A549 (cell line): Measurements from ENCODE around the gene MLYCD. TPM values are rescaled to one million over a fixed set of nuclear protein-coding genes. Genes with fewer than 3 reads are reported as not detected.
A peak's percentile ranks its signal among the peaks of the same experiment; 100 is the strongest.

ENCODE experiments used
- ATAC-seq, 2 experiments: fragments of 200-7000 bp in 1 of 2; fragments of >200 bp in 1 of 2; cut with Nextera tagmentation in 1 of 2; cut with Tn5 transposase in 1 of 2; 3 replicates each; pipeline versions ENCODE4 v1.8.0 to v1.9.1; 2018 to 2020; ENCODE audit warnings: mild to moderate bottlenecking in 1 of 2, moderate library complexity in 1 of 2
- CTCF ChIA-PET: fragments of 300-600 bp; sonication (Branson Sonifier 250); formaldehyde crosslinking; extraction: SDS; loops from one replicate; lab custom pipeline; 2021; ENCODE audit warnings: antibody characterized with exemption, inconsistent platforms; lab: Yijun Ruan, JAX
- POLR2A ChIA-PET: fragments of 350-600 bp; formaldehyde crosslinking; extraction: SDS; loops from one replicate; lab custom pipeline; 2021; ENCODE audit warnings: antibody characterized with exemption, inconsistent platforms; lab: Yijun Ruan, JAX
- DNase-seq, 2 experiments: peaks; one replicate each; pipeline versions ENCODE4 v3.0.0 to v3.0.0-alpha.2; 2011 to 2016; ENCODE audit warnings: low read depth in 1 of 2, low spot score in 1 of 2
- FAIRE-seq: peaks from 2 replicates; lab custom pipeline; 2011; peaks lifted over from hg19 to GRCh38; lab: Jason Lieb, UNC
- H3K27ac ChIP-seq, 2 experiments: fragments of >200 bp; sonication (Bioruptor Twin); formaldehyde crosslinking; 3 replicates each; pipeline ENCODE4 v1.5.1; 2016 to 2017
- H3K4me1 ChIP-seq: fragments of >200 bp; sonication (Bioruptor Twin); formaldehyde crosslinking; 3 replicates; pipeline ENCODE4 v1.6.1; 2016
- H3K4me2 ChIP-seq: fragments of >200 bp; sonication (Bioruptor Twin); formaldehyde crosslinking; 3 replicates; pipeline ENCODE4 v1.6.1; 2016
- H3K4me3 ChIP-seq: fragments of >200 bp; sonication (Bioruptor Twin); formaldehyde crosslinking; 3 replicates; pipeline ENCODE4 v1.5.1; 2016
- H3K9me3 ChIP-seq: fragments of >200 bp; sonication (Bioruptor Twin); formaldehyde crosslinking; 3 replicates; pipeline ENCODE4 v1.6.1; 2016
- CBX2 ChIP-seq: fragments of 200-600 bp; sonication (generic); IDR thresholded peaks from 2 replicates; pipeline ENCODE4 v1.6.1; 2016; ENCODE audit warnings: low read depth, mild to moderate bottlenecking, borderline replicate concordance
- CEBPB ChIP-seq, 2 experiments: fragments of >200 bp in 1 of 2; sonication (Bioruptor Twin) in 1 of 2; formaldehyde crosslinking in 1 of 2; IDR thresholded peaks; 2 replicates each; pipeline ENCODE4 v1.6.1; 2012 to 2016
- CHD4 ChIP-seq: fragments of 200-600 bp; sonication (generic); IDR thresholded peaks from 2 replicates; pipeline ENCODE4 v1.6.1; 2016; ENCODE audit warnings: antibody characterized with exemption, mild to moderate bottlenecking, borderline replicate concordance
- ESRRA ChIP-seq: fragments of 150-350 bp; IDR thresholded peaks from 2 replicates; pipeline ENCODE4 v1.6.1; 2014; ENCODE audit warnings: mild to moderate bottlenecking, low read length, borderline replicate concordance
- HDAC2 ChIP-seq: fragments of 200-600 bp; sonication (generic); IDR thresholded peaks from 2 replicates; pipeline ENCODE4 v1.6.1; 2016
- HOXB5 ChIP-seq: fragments of 250-450 bp; sonication (Bioruptor Pico); IDR thresholded peaks from 2 replicates; pipeline ENCODE4 v1.5.0; 2020; ENCODE audit warnings: mild to moderate bottlenecking, moderate library complexity
- RFX5 ChIP-seq: fragments of 450-650 bp; IDR thresholded peaks from 2 replicates; pipeline ENCODE4 v1.7.1; 2014; ENCODE audit warnings: antibody characterized with exemption, mild to moderate bottlenecking, moderate library complexity
- SREBF2 ChIP-seq: fragments of 450-650 bp; IDR thresholded peaks from 2 replicates; pipeline ENCODE4 v1.6.1; 2014; ENCODE audit warnings: mild to moderate bottlenecking, moderate library complexity
- WGBS: methylation state at CpG from one replicate; pipeline ENCODE4 v1.1.6; 2017; ENCODE audit errors: missing lambda C conversion rate; 5-methylcytosine and 5-hydroxymethylcytosine counted together
- polyA plus RNA-seq, 4 experiments: library from polyadenylated mRNA; depleted of rRNA in 3 of 4; stranded (reverse); fragments of >200 nt; fragmentation: RNase III in 1 of 4; extraction: RNeasy Plus Mini Kit Qiagen cat#74134 plus additional on column Dnase treatment in 1 of 4; gene quantifications; 2 replicates in 3 of 4; 3 replicates in 1 of 4; pipeline ENCODE4 v1.2.3, GENCODE V29; 2011 to 2017
- TF ChIP-seq, protein P1 (sequence below): fragments of >200 bp; sonication (Bioruptor Twin); formaldehyde crosslinking; IDR thresholded peaks from 2 replicates; pipeline ENCODE4 v1.6.1; 2016
- TF ChIP-seq, protein P2 (sequence below): fragments of >200 bp; sonication (Bioruptor Twin); formaldehyde crosslinking; IDR thresholded peaks from 3 replicates; pipeline ENCODE4 v1.5.1; 2016
- TF ChIP-seq, protein P3 (sequence below): fragments of 150-350 bp; IDR thresholded peaks from 2 replicates; pipeline ENCODE4 v1.6.1; 2014; ENCODE audit warnings: low read depth, mild to moderate bottlenecking, low read length
- TF ChIP-seq, protein P4 (sequence below): fragments of 200-600 bp; sonication (generic); IDR thresholded peaks from 2 replicates; pipeline ENCODE4 v1.6.1; 2016; ENCODE audit warnings: antibody characterized with exemption, mild to moderate bottlenecking, moderate library complexity

MLYCD gene
- polyA plus RNA-seq, 2 of the 4 experiments (the other 2 are of a cell fraction), result 1.3 to 1.7 TPM

DNA sequence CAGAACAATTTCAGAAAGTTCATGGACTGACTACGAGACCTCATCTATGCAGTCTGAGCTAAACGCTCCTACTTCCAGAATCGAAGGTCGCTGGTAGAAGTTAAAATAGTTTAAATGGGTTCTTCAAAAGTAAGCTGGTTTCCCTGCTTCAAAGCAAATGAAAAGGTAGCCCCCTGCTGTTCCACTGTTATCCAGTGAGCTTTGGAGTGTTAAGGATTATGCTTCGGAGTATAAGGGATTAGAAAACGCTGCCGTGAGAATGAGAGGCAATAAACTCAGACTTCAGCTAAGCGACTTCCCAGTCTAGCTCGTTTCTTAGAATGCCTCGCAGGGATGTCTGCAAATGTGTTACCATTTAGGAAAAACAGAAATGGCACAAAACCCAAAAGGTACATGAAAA lies 12.4 kb downstream of the MLYCD start:
- no peak overlapping the region for H3K27ac ChIP-seq
- FAIRE-seq (no peak), ATAC-seq (no peak), DNase-seq (no peak)
- H3K9me3 ChIP-seq, result no peaks in the 10 kb centered on the region
- CTCF ChIA-PET, result interaction anchor here (0.7 to 4.2 kb wide), 7 partner anchors 10 to 711 kb away, joined by 3 to 28 read pairs (median 4); no protein-coding TSS in a partner anchor
- H3K4me3 ChIP-seq, result no peak overlapping the region
- TF ChIP-seq, protein P1, sequence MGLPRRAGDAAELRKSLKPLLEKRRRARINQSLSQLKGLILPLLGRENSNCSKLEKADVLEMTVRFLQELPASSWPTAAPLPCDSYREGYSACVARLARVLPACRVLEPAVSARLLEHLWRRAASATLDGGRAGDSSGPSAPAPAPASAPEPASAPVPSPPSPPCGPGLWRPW, result no peak
- TF ChIP-seq CEBPB (IDR thresholded peaks at IDR 0.05), result no peak
- TF ChIP-seq ESRRA, result no peak
- TF ChIP-seq, protein P2, sequence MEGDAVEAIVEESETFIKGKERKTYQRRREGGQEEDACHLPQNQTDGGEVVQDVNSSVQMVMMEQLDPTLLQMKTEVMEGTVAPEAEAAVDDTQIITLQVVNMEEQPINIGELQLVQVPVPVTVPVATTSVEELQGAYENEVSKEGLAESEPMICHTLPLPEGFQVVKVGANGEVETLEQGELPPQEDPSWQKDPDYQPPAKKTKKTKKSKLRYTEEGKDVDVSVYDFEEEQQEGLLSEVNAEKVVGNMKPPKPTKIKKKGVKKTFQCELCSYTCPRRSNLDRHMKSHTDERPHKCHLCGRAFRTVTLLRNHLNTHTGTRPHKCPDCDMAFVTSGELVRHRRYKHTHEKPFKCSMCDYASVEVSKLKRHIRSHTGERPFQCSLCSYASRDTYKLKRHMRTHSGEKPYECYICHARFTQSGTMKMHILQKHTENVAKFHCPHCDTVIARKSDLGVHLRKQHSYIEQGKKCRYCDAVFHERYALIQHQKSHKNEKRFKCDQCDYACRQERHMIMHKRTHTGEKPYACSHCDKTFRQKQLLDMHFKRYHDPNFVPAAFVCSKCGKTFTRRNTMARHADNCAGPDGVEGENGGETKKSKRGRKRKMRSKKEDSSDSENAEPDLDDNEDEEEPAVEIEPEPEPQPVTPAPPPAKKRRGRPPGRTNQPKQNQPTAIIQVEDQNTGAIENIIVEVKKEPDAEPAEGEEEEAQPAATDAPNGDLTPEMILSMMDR, result no peak
- no peak overlapping the region for H3K4me2 ChIP-seq
- no peaks in the 10 kb centered on the region for H3K4me1 ChIP-seq
- 92% methylated on average over 10 of the region's 10 CpGs for WGBS
- POLR2A ChIA-PET, result no interaction called here

DNA sequence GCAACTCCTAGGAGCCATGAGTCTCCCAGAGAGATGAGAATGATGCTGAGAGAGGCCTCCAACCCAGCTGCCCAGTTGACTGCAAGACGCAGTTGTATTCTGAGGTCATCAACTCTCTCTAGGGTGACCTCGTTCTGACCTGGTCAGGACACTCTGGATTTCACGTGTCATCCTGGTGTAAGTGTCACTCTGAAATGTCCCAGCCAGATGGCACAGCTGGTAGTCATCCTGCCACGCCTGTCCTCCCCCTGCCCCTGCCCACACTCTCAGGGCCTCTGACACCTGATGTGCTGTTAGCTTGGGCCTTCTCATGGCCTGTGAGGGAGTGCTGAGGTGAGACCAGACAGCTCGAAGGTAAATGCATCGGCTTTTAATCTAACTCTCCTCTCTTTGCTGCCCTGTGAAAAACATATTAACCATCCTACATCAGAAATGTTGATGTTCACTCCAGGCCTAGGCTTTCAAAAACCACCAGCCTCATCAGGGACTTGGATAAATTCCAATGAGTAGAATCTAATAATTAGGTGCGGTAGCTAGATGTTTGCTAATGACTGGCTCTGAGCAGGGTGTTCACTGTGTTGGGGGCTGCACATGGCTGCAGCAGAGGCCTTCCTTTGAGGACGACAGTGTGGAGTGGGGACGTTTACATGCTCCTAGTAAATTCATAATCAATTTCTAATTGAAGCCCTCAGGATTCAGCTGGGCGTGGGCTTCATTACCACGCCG lies 13.8 kb downstream of the MLYCD start:
- POLR2A ChIA-PET, result no interaction called here

More for the DNA sequence above, 13.8 kb downstream of the MLYCD start:
- H3K4me2 ChIP-seq, result no peak overlapping the region
- H3K4me1 ChIP-seq, result no peaks in the 10 kb centered on the region
- WGBS, result 83% methylated on average over 12 of the region's 12 CpGs
- TF ChIP-seq HOXB5 (no peak), RFX5 (no peak), SREBF2 (no peak), CHD4 (no peak), CBX2 (no peak), CEBPB (IDR thresholded peaks at IDR 0.05) (no peak), HDAC2 (no peak)
- TF ChIP-seq, protein P2, result no peak
- TF ChIP-seq, protein P3, sequence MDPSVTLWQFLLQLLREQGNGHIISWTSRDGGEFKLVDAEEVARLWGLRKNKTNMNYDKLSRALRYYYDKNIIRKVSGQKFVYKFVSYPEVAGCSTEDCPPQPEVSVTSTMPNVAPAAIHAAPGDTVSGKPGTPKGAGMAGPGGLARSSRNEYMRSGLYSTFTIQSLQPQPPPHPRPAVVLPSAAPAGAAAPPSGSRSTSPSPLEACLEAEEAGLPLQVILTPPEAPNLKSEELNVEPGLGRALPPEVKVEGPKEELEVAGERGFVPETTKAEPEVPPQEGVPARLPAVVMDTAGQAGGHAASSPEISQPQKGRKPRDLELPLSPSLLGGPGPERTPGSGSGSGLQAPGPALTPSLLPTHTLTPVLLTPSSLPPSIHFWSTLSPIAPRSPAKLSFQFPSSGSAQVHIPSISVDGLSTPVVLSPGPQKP, result no peak
- TF ChIP-seq, protein P4, sequence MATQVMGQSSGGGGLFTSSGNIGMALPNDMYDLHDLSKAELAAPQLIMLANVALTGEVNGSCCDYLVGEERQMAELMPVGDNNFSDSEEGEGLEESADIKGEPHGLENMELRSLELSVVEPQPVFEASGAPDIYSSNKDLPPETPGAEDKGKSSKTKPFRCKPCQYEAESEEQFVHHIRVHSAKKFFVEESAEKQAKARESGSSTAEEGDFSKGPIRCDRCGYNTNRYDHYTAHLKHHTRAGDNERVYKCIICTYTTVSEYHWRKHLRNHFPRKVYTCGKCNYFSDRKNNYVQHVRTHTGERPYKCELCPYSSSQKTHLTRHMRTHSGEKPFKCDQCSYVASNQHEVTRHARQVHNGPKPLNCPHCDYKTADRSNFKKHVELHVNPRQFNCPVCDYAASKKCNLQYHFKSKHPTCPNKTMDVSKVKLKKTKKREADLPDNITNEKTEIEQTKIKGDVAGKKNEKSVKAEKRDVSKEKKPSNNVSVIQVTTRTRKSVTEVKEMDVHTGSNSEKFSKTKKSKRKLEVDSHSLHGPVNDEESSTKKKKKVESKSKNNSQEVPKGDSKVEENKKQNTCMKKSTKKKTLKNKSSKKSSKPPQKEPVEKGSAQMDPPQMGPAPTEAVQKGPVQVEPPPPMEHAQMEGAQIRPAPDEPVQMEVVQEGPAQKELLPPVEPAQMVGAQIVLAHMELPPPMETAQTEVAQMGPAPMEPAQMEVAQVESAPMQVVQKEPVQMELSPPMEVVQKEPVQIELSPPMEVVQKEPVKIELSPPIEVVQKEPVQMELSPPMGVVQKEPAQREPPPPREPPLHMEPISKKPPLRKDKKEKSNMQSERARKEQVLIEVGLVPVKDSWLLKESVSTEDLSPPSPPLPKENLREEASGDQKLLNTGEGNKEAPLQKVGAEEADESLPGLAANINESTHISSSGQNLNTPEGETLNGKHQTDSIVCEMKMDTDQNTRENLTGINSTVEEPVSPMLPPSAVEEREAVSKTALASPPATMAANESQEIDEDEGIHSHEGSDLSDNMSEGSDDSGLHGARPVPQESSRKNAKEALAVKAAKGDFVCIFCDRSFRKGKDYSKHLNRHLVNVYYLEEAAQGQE, result no peak
- FAIRE-seq (no peak), ATAC-seq (peak in 1 of 2 experiments; percentile 40; a peak in 1 of 6 replicates), DNase-seq (no peak)
- H3K4me3 ChIP-seq, result no peak overlapping the region
- H3K9me3 ChIP-seq, result no peaks in the 10 kb centered on the region
- H3K27ac ChIP-seq, result no peak overlapping the region
- CTCF ChIA-PET, result interaction anchor here (1.3 to 4.2 kb wide), 6 partner anchors 8 to 87 kb away, joined by 4 to 28 read pairs (median 4); no protein-coding TSS in a partner anchor
